Activated naive CD4-positive, alpha-beta T cell treated with anti-CD3 and anti-CD28 coated beads, Interleukin-2, amount 50 U/mL, for 24 hours (primary cell): ENCODE measurements around the gene DOCK7.

ENCODE experiments used
- H3K27ac Mint-ChIP-seq: one replicate; pipeline ENCODE4 v1.8.0; 2021; ENCODE audit warnings: mild to moderate bottlenecking, mixed read lengths
- H3K27me3 Mint-ChIP-seq: one replicate; pipeline ENCODE4 v1.8.0; 2021; ENCODE audit warnings: mixed read lengths
- H3K36me3 Mint-ChIP-seq: one replicate; pipeline ENCODE4 v1.8.0; 2021; ENCODE audit warnings: mixed read lengths
- H3K4me1 Mint-ChIP-seq: one replicate; pipeline ENCODE4 v1.8.0; 2021; ENCODE audit warnings: mixed read lengths
- H3K4me3 Mint-ChIP-seq: one replicate; pipeline ENCODE4 v1.8.0; 2021; ENCODE audit warnings: mild to moderate bottlenecking, mixed read lengths
- H3K9me3 Mint-ChIP-seq: one replicate; pipeline ENCODE4 v1.8.0; 2021; ENCODE audit warnings: mixed read lengths

The DOCK7 gene

DNA sequence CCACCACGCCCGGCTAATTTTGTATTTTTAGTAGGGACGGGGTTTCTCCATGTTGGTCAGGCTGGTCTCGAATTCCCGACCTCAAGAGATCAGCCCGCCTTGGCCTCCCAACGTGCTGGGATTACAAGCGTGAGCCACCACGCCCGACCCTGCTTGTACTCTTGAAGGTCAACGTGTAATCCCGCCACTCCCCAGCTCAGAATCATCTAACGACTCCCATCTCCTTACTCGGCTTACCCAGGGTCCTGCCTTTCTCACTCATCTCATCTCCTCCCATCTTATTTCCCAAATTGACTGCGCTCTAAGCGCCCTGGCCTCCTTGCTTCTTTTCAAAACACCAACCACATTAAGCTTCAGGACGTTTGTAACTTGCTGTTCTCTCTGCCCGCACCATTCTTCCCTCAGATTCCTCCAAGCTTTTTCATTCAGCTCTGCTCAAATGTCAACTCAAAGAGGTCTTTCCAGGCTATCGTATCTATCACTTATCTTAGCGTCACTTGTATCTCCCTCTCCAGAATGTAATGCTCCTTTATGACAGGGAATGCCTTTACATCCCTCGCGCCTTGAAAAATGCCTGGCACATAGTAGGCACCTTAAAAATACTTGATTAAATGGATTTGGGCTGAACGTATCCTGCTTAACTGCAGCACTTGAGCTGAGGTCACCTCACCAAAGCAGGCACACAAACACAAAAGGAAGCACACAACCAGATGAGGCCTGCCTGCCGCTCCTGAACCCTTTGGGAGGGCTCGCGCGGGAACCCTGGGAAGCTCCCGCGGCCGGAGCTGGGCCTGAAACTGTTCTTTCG lies 252.8 kb downstream of the DOCK7 start:
- H3K9me3 Mint-ChIP-seq, result peaks cover 5% of the 10 kb centered on the region
- peak overlapping the region; percentile 99 for H3K27ac Mint-ChIP-seq
- H3K4me3 Mint-ChIP-seq, result peak overlapping the region; percentile 94
- peaks cover 2% of the 10 kb centered on the region for H3K36me3 Mint-ChIP-seq
- no peaks in the 10 kb centered on the region for H3K27me3 Mint-ChIP-seq
- H3K4me1 Mint-ChIP-seq, result peaks cover 32% of the 10 kb centered on the region

DNA sequence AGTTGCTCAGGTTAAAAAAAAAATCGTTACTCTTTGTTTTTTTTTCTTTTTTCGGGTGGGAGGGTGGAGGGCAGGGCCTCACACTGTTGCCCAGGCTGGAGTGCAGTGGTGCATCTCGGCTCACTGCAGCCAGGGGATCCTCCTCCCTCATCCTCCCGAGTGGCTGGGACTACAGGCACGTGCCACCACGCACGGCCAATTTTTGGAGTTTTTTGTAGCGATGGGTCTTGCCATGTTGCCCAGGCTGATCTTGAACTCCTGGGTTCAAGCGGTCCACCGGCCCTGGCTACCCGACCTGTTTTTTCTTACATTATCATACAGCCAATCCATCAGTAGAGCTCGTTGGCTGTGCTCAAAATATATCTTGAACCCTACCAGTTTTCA lies 253.6 kb downstream of the DOCK7 start:
- H3K4me1 Mint-ChIP-seq, result peaks cover 24% of the 10 kb centered on the region
- no peak overlapping the region for H3K27ac Mint-ChIP-seq
- H3K27me3 Mint-ChIP-seq, result no peaks in the 10 kb centered on the region
- peaks cover 5% of the 10 kb centered on the region for H3K9me3 Mint-ChIP-seq
- peaks cover 2% of the 10 kb centered on the region for H3K36me3 Mint-ChIP-seq
- H3K4me3 Mint-ChIP-seq, result peak overlapping the region; percentile 30

DNA sequence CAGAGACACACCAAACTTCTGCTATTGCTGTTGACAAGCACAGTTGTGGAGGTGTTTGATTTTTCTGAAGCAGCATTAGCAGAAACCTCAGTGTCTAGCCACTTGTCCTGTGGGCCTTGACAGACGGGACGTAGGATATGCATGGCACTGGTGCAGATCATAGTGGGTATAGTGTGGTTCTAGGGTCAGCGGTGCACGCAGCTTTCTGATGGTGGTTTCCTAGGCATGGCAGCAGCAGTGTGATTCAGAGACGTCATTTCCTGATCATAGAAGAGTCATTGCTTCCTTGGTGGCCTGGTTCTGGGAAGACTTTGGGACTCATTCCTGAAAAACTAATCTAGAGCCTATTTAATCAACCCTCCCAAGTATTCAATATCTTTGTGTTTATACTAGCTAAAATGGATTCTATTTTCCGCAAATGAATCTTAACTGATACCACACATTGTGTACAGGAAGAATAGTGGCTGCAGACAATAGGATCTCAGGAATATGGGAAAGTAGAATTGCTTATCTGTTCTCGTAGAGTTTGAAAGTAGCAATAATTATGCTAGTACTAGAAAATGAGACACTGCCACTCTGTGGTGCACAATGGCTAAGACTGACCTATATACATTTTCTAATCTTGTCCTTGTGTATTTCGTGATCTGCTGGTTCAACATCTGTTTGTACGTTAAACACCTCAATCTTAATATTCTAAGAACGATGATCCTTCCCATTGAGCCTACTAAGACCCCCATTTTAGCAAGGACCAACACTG lies 254.1 kb downstream of the DOCK7 start:
- Mint-ChIP-seq H3K27me3 (no peaks in the 10 kb centered on the region), H3K4me1 (peaks cover 22% of the 10 kb centered on the region), H3K4me3 (no peak overlapping the region), H3K27ac (no peak overlapping the region), H3K36me3 (peaks cover 2% of the 10 kb centered on the region), H3K9me3 (peaks cover 5% of the 10 kb centered on the region)

DNA sequence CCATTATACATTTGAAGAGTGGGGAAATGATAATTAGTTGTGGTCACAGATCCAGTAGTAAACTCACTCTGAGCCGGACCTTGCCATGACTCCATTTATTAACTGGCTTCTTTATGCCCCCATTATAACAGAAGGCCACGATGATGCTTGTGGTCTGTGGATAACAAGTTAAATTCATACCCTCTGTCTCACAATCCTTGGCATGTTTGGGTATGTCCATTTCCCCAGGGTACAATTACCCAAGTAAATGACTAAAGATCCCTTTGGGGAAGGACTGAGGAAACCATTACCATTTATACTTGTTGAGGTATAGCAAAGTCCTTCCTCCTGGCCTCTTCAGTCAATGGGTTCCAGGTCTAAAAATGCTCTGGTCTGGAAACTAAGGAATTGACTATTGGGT lies 258.6 kb downstream of the DOCK7 start:
- H3K27me3 Mint-ChIP-seq, result no peaks in the 10 kb centered on the region
- H3K36me3 Mint-ChIP-seq, result no peaks in the 10 kb centered on the region
- no peak overlapping the region for H3K27ac Mint-ChIP-seq
- H3K4me3 Mint-ChIP-seq, result no peak overlapping the region
- no peaks in the 10 kb centered on the region for H3K9me3 Mint-ChIP-seq
- H3K4me1 Mint-ChIP-seq, result no peaks in the 10 kb centered on the region

DNA sequence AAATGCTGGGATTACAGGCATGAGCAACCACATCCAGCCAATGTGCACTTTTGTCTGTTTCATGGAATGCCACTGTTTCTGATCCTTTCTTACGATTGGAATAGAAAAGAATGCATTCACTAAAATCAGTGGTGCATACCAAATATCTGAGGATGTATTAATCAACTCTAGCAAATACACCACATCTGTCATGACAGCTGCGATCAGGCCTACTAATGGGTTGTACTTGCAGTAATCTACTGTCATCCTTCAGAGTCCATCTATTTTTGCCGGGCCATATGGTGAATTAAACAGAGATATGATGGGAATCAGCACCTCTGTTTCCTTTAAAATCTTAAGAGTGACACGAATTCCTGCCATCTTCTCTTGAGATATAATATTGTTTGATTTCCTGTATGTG lies 259.8 kb downstream of the DOCK7 start:
- Mint-ChIP-seq H3K4me1 (no peaks in the 10 kb centered on the region), H3K4me3 (no peak overlapping the region), H3K36me3 (no peaks in the 10 kb centered on the region), H3K9me3 (no peaks in the 10 kb centered on the region), H3K27ac (no peak overlapping the region), H3K27me3 (no peaks in the 10 kb centered on the region)

DNA sequence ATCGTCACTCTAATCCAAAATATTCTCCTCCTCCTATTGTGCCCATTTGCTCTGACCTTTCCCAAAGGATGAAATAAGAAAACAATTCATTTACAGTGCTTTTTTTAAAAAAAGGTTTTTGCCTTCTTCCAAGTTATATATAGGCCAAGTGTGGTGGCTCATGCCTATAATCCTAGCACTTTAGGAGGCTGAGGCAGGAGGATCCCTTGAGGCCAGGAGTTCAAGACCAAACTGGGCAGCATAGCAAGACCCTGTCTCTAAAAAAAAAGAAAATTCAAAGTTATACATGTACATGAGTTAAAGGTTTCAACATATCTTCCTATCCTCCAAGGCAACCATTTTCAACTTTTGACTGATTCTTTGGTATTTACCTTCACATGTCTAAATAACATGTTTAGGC lies 261.4 kb downstream of the DOCK7 start:
- Mint-ChIP-seq H3K27ac (peak overlapping the region; percentile 37), H3K4me1 (no peaks in the 10 kb centered on the region), H3K27me3 (no peaks in the 10 kb centered on the region), H3K4me3 (no peak overlapping the region), H3K9me3 (no peaks in the 10 kb centered on the region), H3K36me3 (no peaks in the 10 kb centered on the region)

DNA sequence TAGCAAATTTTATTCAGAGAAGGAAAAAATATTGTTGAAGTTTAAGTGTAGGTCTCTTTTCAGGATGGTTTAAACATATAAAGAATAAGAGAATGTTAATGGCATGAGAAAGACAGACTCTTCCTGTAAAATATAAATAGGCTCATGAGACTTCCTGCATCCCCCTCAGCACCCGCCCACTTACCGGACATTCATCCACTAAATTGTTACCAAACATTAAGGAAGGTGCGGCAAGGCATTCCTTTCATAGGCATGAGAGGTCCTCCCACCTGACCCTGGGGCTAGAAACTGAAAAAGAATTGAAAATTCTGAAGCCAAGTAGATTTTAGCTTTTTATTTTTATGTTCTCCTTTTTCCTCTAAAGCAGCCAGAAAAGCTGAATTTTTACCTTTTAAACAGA lies 261.9 kb downstream of the DOCK7 start:
- Mint-ChIP-seq H3K4me3 (no peak overlapping the region), H3K27me3 (no peaks in the 10 kb centered on the region), H3K36me3 (no peaks in the 10 kb centered on the region), H3K9me3 (no peaks in the 10 kb centered on the region), H3K27ac (no peak overlapping the region), H3K4me1 (no peaks in the 10 kb centered on the region)

DNA sequence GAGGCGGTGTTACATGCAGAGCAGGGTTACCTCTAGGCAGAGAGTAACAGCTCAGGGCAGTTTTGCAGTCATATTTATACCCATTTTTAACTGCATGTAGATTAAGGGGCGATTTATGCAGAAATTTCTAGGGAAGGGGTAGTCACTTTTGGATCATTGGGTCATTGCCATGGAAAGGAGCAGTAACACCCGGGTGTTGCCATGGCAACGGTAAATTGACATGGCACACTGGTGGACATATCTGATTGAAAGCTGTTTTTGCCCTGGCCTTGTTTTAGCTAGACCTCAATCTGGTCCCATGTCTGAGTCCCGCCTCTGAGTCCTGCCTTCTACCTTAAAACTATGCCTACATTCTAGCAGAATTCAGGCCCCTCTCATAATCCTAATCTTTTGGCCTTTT lies 263.1 kb downstream of the DOCK7 start:
- no peaks in the 10 kb centered on the region for H3K36me3 Mint-ChIP-seq
- no peak overlapping the region for H3K27ac Mint-ChIP-seq
- no peak overlapping the region for H3K4me3 Mint-ChIP-seq
- no peaks in the 10 kb centered on the region for H3K27me3 Mint-ChIP-seq
- H3K9me3 Mint-ChIP-seq, result no peaks in the 10 kb centered on the region
- H3K4me1 Mint-ChIP-seq, result no peaks in the 10 kb centered on the region

DNA sequence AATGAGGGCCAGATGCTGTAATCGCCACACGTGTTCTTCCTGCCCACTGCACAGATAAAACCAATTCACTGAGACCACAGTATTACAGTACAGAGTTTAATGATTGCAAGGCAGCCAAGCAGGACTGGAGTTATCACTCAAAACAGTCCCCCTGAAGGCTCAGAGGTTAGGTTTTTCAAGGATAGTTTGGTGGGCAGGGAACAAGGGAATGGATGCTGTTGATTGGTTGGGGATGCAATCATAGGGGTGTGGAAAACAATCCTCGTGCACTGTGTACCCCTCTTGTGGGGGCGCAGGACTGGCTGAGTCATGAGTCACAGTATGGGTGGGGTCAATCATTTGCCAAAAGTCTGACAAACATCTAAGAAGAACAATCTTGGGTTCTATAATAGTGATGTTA lies 263.8 kb downstream of the DOCK7 start:
- no peaks in the 10 kb centered on the region for H3K9me3 Mint-ChIP-seq

DNA sequence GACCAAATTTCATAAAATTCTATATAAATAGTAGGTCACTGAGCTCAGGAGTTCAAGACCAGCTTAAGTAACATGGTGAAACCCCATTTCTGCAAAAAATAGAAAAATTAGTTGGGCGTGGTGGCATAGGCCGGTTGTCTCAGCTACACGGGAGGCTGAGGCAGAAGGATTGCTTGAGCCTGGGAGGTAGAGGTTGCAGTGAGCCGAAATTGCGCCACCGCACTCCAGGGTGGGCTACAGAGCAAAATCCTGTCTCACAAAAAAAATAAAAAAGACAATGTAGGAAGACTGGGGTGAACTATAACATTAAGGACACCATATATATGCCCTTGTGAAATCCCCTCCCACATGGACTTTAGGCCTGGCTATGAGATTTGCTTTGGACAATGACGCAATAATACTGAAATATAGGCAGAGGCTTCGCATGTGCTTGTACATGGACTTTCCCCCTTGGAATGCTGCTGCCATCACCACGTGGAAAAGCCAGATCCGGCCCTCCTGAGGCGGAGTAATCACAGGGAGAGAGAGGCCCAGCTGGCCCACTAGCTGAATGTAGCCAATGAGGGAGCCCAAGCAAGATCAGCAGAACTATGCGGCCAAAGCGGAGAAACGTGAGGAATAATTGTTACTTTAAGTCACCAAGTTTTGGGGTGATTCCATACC lies 264.5 kb downstream of the DOCK7 start:
- no peaks in the 10 kb centered on the region for H3K27me3 Mint-ChIP-seq
- H3K4me1 Mint-ChIP-seq, result no peaks in the 10 kb centered on the region
- H3K4me3 Mint-ChIP-seq, result no peak overlapping the region
- no peaks in the 10 kb centered on the region for H3K9me3 Mint-ChIP-seq
- H3K27ac Mint-ChIP-seq, result no peak overlapping the region
- H3K36me3 Mint-ChIP-seq, result no peaks in the 10 kb centered on the region

More for the DNA sequence above, 263.8 kb downstream of the DOCK7 start:
- no peaks in the 10 kb centered on the region for H3K27me3 Mint-ChIP-seq
- H3K27ac Mint-ChIP-seq, result no peak overlapping the region
- H3K4me1 Mint-ChIP-seq, result no peaks in the 10 kb centered on the region
- H3K36me3 Mint-ChIP-seq, result no peaks in the 10 kb centered on the region
- no peak overlapping the region for H3K4me3 Mint-ChIP-seq

DNA sequence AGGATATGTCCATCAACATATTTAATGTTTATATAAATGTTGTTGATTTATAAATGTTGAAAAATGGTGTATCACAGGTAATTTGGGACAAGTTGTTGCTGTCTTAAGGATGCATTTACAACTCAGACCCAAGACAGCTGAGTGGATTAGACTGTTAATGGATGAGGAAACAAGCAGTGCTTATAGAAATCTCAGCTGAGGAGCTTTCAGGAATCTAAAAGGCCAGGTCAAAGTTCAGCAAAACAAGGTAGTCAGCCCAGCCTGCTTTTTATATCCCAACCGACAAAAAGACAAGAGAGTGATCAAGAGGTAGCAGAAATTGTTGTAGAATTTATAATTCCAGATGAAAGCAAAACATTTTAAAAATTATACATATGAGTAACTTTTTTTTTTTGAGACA lies 268.0 kb downstream of the DOCK7 start:
- Mint-ChIP-seq H3K27me3 (peaks cover 2% of the 10 kb centered on the region), H3K4me3 (no peak overlapping the region)

DNA sequence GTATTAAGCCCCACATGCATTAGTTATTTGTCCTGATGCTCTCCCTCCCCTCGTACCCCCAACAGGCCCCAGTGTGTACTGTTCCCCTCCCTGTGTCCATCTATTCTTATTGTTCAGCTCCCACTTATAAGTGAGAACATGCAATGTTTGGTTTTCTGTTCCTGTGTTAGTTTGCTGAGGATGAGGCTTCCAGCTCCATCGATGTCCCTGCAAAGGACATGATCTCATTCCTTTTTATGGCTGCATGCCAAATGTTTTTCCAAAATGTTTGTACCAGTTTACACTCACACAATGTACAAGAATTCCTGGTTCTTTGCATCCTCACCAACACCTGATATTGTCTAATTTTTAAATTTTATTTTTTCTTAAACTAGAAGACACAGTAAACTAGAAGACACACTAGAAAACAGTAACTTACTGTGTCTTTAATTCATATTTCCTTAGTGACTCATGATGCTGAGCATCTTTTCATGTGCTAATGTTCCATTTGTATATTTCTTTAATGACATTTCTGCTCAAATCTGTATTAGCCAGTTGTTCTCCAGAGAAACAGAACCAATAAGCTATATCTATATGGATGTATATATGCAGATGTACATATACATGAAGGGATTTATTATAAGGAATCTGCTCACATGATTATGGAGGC lies 270.7 kb downstream of the DOCK7 start:
- Mint-ChIP-seq H3K36me3 (no peaks in the 10 kb centered on the region), H3K9me3 (no peaks in the 10 kb centered on the region), H3K4me1 (no peaks in the 10 kb centered on the region), H3K27ac (no peak overlapping the region), H3K27me3 (peaks cover 2% of the 10 kb centered on the region), H3K4me3 (no peak overlapping the region)

More for the DNA sequence above, 268.0 kb downstream of the DOCK7 start:
- Mint-ChIP-seq H3K27ac (no peak overlapping the region), H3K4me1 (no peaks in the 10 kb centered on the region), H3K36me3 (no peaks in the 10 kb centered on the region), H3K9me3 (no peaks in the 10 kb centered on the region)

DNA sequence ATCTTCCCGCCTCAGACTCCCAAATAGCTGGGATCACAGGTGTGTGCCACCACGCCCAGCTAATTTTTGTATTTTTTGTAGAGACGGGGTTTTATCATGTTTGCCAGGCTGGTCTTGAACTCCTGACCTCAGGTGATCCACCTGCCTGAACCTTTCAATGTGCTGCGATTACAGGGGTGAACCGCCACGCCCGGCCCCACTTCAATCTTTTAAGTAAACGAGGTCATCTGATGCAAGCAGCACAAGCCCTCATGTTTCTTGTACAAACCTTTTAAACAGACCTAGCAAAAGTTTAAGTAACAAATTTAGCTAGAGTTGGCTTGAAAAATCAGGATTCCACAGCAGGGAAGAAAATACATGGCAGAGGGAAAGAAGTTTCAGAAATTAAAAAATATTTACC lies 272.5 kb downstream of the DOCK7 start:
- no peak overlapping the region for H3K4me3 Mint-ChIP-seq
- no peaks in the 10 kb centered on the region for H3K36me3 Mint-ChIP-seq
- no peaks in the 10 kb centered on the region for H3K9me3 Mint-ChIP-seq
- H3K27me3 Mint-ChIP-seq, result peaks cover 2% of the 10 kb centered on the region
- no peak overlapping the region for H3K27ac Mint-ChIP-seq
- H3K4me1 Mint-ChIP-seq, result no peaks in the 10 kb centered on the region

DNA sequence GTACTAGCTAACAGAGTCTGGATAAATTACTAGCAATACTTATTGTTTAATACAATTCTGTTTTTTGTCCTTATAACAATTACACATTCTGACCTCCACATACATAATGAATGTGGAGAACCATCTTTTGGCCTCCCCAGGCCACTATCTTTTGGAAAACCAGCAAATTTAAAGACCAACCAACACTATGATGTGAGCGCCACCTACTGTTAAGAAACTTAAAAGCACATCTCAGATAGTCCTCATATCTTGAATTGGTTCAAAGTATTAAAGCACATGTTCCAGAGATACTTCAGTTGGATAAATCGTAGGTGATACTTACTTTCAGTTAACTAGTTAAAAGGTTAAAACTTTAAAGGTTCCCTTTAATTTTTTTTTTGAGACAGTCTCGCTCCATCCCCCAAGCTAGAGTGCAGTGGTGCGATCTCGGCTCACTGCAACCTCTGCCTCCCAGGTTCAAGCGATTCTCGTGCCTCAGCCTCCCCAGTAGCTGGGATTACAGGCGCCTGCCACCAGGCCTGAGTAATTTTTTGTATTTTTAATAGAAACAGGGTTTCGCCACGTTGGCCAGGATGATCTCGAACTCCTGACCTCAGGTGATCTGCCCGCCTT lies 280.7 kb downstream of the DOCK7 start:
- Mint-ChIP-seq H3K4me1 (no peaks in the 10 kb centered on the region), H3K36me3 (no peaks in the 10 kb centered on the region), H3K27ac (no peak overlapping the region), H3K27me3 (no peaks in the 10 kb centered on the region), H3K9me3 (no peaks in the 10 kb centered on the region), H3K4me3 (no peak overlapping the region)

DNA sequence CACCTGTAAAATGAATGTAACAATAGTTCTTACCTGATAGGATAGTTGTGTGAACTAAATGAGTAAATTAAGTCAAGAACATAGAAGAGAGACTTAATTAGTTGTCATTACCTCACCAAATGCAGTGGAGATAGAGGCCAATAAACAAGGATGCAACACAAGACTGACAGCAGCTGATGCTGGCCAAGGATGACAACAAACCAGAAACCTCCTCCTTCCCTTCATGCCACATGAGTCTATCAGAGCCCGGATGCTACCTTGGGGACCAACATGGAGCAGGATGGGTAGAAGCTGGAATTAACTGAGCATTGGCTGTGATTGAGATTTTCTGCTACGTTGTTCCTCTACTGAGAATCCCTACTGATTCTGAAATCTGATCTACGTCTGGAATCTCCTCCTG lies 281.6 kb downstream of the DOCK7 start:
- Mint-ChIP-seq H3K4me1 (no peaks in the 10 kb centered on the region), H3K27me3 (no peaks in the 10 kb centered on the region), H3K9me3 (no peaks in the 10 kb centered on the region), H3K27ac (no peak overlapping the region), H3K36me3 (no peaks in the 10 kb centered on the region), H3K4me3 (no peak overlapping the region)
